Activated CD4-positive, alpha-beta memory T cell treated with anti-CD3 and anti-CD28 coated beads for 36 hours (primary cell): ENCODE measurements around the gene TECTA. TPM values are rescaled to one million over a fixed set of nuclear protein-coding genes. Genes with fewer than 3 reads are reported as not detected.

ENCODE experiments used
- CTCF ChIA-PET: fragments of 350-600 bp; sonication (Branson Sonifier 250); formaldehyde crosslinking; loops from one replicate; lab custom pipeline; 2021; ENCODE audit warnings: antibody characterized with exemption, inconsistent platforms; lab: Charles Lee
- POLR2A ChIA-PET: fragments of 350-600 bp; sonication (Branson Sonifier 250); formaldehyde crosslinking; loops from one replicate; lab custom pipeline; 2021; ENCODE audit warnings: antibody characterized with exemption; lab: Charles Lee
- DNase-seq: peaks from one replicate; pipeline ENCODE4 v3.0.0-alpha.2; 2020
- H3K27ac Mint-ChIP-seq: one replicate; pipeline ENCODE4 v1.8.0; 2021; ENCODE audit warnings: mixed read lengths
- H3K27me3 Mint-ChIP-seq: one replicate; pipeline ENCODE4 v1.8.0; 2021; ENCODE audit warnings: mixed read lengths
- H3K36me3 Mint-ChIP-seq: one replicate; pipeline ENCODE4 v1.8.0; 2021; ENCODE audit warnings: mixed read lengths
- H3K4me1 Mint-ChIP-seq: one replicate; pipeline ENCODE4 v1.8.0; 2021; ENCODE audit warnings: low read depth, mixed read lengths
- H3K4me3 Mint-ChIP-seq: one replicate; pipeline ENCODE4 v1.8.0; 2021; ENCODE audit warnings: mild to moderate bottlenecking, mixed read lengths
- H3K9me3 Mint-ChIP-seq: one replicate; pipeline ENCODE4 v1.8.0; 2021; ENCODE audit warnings: mixed read lengths
- intact Hi-C: fragments of 100-400 bp; cut with micrococcal nuclease; formaldehyde crosslinking; loops from one replicate; pipeline ENCODE4 v1.15.1; 2023
- total RNA-seq, 2 experiments: library from RNA; stranded (reverse); gene quantifications; one replicate each; pipeline ENCODE4 v1.2.3, GENCODE V29; 2021

The TECTA gene
- total RNA-seq, 2 experiments from 2014 or later = 0.17 to 0.19 TPM

GRCh38 chr11:121067962-121068647 is 32.9 kb upstream of the TECTA start:
- POLR2A ChIA-PET = no interaction called here
- Mint-ChIP-seq H3K4me3 (no peak overlapping the region), H3K27me3 (no peaks in the 10 kb centered on the region), H3K9me3 (peaks cover 3% of the 10 kb centered on the region), H3K27ac (no peak overlapping the region), H3K4me1 (no peaks in the 10 kb centered on the region), H3K36me3 (peaks cover 39% of the 10 kb centered on the region)
- intact Hi-C loops = no loop called here
- DNase-seq = no peak
- CTCF ChIA-PET = interaction anchor here (1.0 kb wide), 1 partner anchor 127 kb away, joined by 3 read pairs; no protein-coding TSS in a partner anchor

DNA sequence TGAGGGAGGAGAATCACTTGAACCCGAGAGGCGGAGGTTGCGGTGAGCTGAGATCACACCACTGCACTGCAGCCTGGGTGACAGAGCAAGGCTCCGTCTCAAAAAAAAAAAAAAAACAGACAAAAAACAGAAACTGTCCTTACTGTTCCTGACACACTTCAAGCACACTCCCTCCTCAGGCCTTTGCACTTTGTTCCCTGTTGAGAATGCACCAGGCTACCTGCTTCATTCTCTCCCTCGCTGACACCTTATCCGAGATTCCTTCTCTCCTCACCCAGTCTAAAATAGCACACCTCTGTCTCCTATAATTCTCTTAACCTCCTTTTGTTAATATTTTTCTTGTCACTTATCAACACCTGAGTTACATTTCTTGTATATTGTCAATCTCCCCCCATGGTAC is 32.3 kb upstream of the TECTA start:
- ChIA-PET POLR2A (no interaction called here), CTCF (no interaction called here)
- intact Hi-C loops = no loop called here
- H3K27ac Mint-ChIP-seq = no peak overlapping the region
- peaks cover 36% of the 10 kb centered on the region for H3K36me3 Mint-ChIP-seq
- DNase-seq = no peak
- H3K9me3 Mint-ChIP-seq = peaks cover 3% of the 10 kb centered on the region
- H3K4me3 Mint-ChIP-seq = no peak overlapping the region
- no peaks in the 10 kb centered on the region for H3K27me3 Mint-ChIP-seq
- no peaks in the 10 kb centered on the region for H3K4me1 Mint-ChIP-seq

- no peak for DNase-seq
- ChIA-PET CTCF (no interaction called here), POLR2A (no interaction called here)
- Mint-ChIP-seq H3K4me3 (no peak overlapping the region), H3K36me3 (peaks cover 35% of the 10 kb centered on the region), H3K9me3 (peaks cover 3% of the 10 kb centered on the region), H3K27me3 (no peaks in the 10 kb centered on the region), H3K27ac (no peak overlapping the region), H3K4me1 (no peaks in the 10 kb centered on the region)
- intact Hi-C loops = no loop called here
These were observed 29.8 kb upstream of the TECTA start for GRCh38 chr11:121070951-121071845.

- peaks cover 34% of the 10 kb centered on the region for H3K36me3 Mint-ChIP-seq
- H3K27ac Mint-ChIP-seq = no peak overlapping the region
- intact Hi-C loops = no loop called here
- H3K4me3 Mint-ChIP-seq = no peak overlapping the region
- CTCF ChIA-PET = no interaction called here
- POLR2A ChIA-PET = no interaction called here
- DNase-seq = no peak
- H3K4me1 Mint-ChIP-seq = no peaks in the 10 kb centered on the region
- H3K27me3 Mint-ChIP-seq = no peaks in the 10 kb centered on the region
- H3K9me3 Mint-ChIP-seq = peaks cover 3% of the 10 kb centered on the region
These were observed 29.1 kb upstream of the TECTA start for GRCh38 chr11:121071846-121072450.

DNA sequence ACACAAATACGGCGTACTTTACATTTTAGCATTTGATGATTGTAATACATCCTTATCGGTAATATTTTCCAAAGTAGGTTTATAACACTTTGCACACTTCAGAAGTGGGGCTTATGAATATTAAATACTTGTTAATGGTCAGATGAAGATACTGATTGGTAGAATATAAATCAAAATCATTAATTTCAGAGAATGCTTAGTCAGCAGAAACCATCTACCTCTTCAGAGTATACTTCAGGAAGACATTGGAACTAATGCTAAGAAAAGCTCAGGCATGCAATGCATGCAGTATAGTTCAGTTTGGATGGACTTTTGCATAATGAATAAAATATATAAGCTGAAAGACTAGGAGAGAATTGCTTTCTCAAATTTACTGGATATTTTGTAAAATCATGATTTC is 19.7 kb upstream of the TECTA start:
- Mint-ChIP-seq H3K9me3 (no peaks in the 10 kb centered on the region), H3K27me3 (no peaks in the 10 kb centered on the region), H3K36me3 (peaks cover 12% of the 10 kb centered on the region), H3K4me3 (no peak overlapping the region), H3K27ac (no peak overlapping the region), H3K4me1 (peaks cover 8% of the 10 kb centered on the region)
- CTCF ChIA-PET = interaction anchor here (0.7 kb wide), 1 partner anchor 54 kb away, joined by 3 read pairs; no protein-coding TSS in a partner anchor
- DNase-seq = no peak
- POLR2A ChIA-PET = no interaction called here
- intact Hi-C loops = no loop called here

GRCh38 chr11:121082219-121082618 is 18.8 kb upstream of the TECTA start:
- Mint-ChIP-seq H3K4me3 (no peak overlapping the region), H3K9me3 (no peaks in the 10 kb centered on the region), H3K27me3 (no peaks in the 10 kb centered on the region), H3K4me1 (peaks cover 8% of the 10 kb centered on the region), H3K27ac (no peak overlapping the region), H3K36me3 (peaks cover 16% of the 10 kb centered on the region)
- DNase-seq = no peak
- ChIA-PET CTCF (interaction anchor here (0.6 kb wide), 1 partner anchor 117 kb away, joined by 3 read pairs; no protein-coding TSS in a partner anchor), POLR2A (no interaction called here)
- intact Hi-C loops = no loop called here

DNA sequence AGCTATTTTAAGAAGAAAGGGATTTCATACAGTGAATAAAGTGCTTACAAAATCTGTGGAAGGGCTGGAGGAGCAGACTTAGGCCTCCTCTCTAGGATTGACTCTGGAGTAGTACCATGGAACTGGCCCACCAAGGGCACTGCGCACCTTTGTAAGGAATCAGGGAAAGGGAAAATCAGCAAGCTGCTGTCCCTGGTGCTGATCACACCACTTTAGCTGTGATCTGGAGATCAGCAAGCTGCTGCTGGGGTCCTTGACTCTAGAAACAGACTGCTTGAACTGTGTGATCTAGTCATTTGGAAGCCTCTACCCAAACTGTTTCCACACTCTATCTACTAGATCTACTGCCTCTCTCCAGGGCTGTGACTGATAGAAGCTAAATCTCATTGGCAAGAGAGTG is 18.4 kb upstream of the TECTA start:
- peaks cover 8% of the 10 kb centered on the region for H3K4me1 Mint-ChIP-seq
- CTCF ChIA-PET = interaction anchor here (0.6 kb wide), 1 partner anchor 117 kb away, joined by 3 read pairs; no protein-coding TSS in a partner anchor
- peaks cover 19% of the 10 kb centered on the region for H3K36me3 Mint-ChIP-seq
- H3K27me3 Mint-ChIP-seq = no peaks in the 10 kb centered on the region
- POLR2A ChIA-PET = no interaction called here
- no peak overlapping the region for H3K4me3 Mint-ChIP-seq
- intact Hi-C loops = no loop called here
- no peaks in the 10 kb centered on the region for H3K9me3 Mint-ChIP-seq
- no peak overlapping the region for H3K27ac Mint-ChIP-seq
- DNase-seq = no peak

GRCh38 chr11:121086866-121087265 is 14.2 kb upstream of the TECTA start:
- H3K36me3 Mint-ChIP-seq = peaks cover 22% of the 10 kb centered on the region
- no peaks in the 10 kb centered on the region for H3K4me1 Mint-ChIP-seq
- DNase-seq = no peak
- no peaks in the 10 kb centered on the region for H3K27me3 Mint-ChIP-seq
- intact Hi-C loops = no loop called here
- H3K27ac Mint-ChIP-seq = no peak overlapping the region
- POLR2A ChIA-PET = no interaction called here
- H3K4me3 Mint-ChIP-seq = no peak overlapping the region
- H3K9me3 Mint-ChIP-seq = no peaks in the 10 kb centered on the region
- CTCF ChIA-PET = no interaction called here

DNA sequence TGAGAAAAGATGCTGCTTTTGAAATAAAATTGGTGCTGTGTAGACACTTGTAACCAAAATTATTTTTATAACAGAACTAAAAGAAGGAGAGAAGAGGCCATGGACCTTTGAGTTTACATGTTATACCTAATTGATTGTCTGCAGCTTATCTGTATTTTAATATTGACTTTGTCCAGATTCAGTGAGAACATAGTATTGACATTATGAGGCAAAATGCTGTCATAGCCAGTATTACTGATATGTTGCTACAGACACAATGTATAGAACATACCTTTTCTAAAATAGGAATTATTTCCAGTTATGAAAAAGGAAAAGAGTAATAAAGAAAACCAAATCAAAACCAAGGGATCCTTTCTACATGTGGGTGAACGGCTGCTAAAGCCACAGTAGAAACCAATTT is 11.5 kb upstream of the TECTA start:
- H3K36me3 Mint-ChIP-seq = peaks cover 20% of the 10 kb centered on the region
- H3K9me3 Mint-ChIP-seq = no peaks in the 10 kb centered on the region
- CTCF ChIA-PET = no interaction called here
- no peak overlapping the region for H3K27ac Mint-ChIP-seq
- no peak for DNase-seq
- POLR2A ChIA-PET = no interaction called here
- intact Hi-C loops = no loop called here
- H3K27me3 Mint-ChIP-seq = no peaks in the 10 kb centered on the region
- H3K4me1 Mint-ChIP-seq = no peaks in the 10 kb centered on the region
- H3K4me3 Mint-ChIP-seq = no peak overlapping the region

DNA sequence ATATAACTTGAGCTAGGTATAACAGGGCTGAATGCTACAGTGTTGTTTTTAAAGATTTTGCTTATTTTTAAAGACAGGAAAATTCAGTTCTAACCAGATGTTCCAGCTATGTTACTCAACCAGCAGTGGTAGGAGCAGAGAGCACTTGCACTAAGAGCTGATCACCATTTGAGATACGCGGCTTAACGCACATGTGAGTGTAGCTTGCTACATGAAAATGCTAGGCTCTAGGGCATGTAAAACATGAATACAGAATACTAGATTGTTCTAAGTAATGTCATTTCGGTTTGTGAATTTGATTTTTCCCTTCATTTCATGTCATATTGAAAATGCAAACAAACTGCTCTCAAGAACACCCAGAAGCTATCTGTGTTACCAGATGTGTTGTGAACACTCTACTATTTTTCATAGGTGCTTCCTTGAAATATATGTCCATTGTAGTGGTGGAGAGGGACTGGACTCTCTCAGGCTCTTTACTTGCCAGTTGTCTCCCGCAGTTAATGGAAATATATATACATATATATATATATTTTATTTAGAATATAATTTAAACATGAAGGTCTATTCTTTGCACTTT is 10.8 kb upstream of the TECTA start:
- CTCF ChIA-PET = no interaction called here

GRCh38 chr11:121091492-121092152 is 9.4 kb upstream of the TECTA start:
- ChIA-PET CTCF (no interaction called here), POLR2A (no interaction called here)
- Mint-ChIP-seq H3K27me3 (no peaks in the 10 kb centered on the region), H3K4me3 (no peak overlapping the region), H3K9me3 (no peaks in the 10 kb centered on the region), H3K27ac (no peak overlapping the region), H3K4me1 (no peaks in the 10 kb centered on the region), H3K36me3 (peaks cover 11% of the 10 kb centered on the region)
- intact Hi-C loops = no loop called here
- DNase-seq = no peak

More for the DNA sequence above, 10.8 kb upstream of the TECTA start:
- no peak for DNase-seq
- no peaks in the 10 kb centered on the region for H3K27me3 Mint-ChIP-seq
- POLR2A ChIA-PET = no interaction called here
- H3K27ac Mint-ChIP-seq = no peak overlapping the region
- H3K4me1 Mint-ChIP-seq = no peaks in the 10 kb centered on the region
- H3K9me3 Mint-ChIP-seq = no peaks in the 10 kb centered on the region
- no peak overlapping the region for H3K4me3 Mint-ChIP-seq
- H3K36me3 Mint-ChIP-seq = peaks cover 18% of the 10 kb centered on the region
- intact Hi-C loops = no loop called here
